GM21737 (cell line): ENCODE data around the gene LHFPL2.
"Not testable (repeated sequence)": the region's sequence is repeated elsewhere in the genome, so short reads cannot be mapped to it uniquely, and the experiment has no call there.

ENCODE experiments used
- ATAC-seq: cut with Tn5 transposase; IDR thresholded peaks from one replicate; pipeline ENCODE4 v1.9.1; 2021; ENCODE audit warnings: mild to moderate bottlenecking, moderate library complexity; ENCODE audit not compliant: unreplicated experiment

Gene LHFPL2

DNA sequence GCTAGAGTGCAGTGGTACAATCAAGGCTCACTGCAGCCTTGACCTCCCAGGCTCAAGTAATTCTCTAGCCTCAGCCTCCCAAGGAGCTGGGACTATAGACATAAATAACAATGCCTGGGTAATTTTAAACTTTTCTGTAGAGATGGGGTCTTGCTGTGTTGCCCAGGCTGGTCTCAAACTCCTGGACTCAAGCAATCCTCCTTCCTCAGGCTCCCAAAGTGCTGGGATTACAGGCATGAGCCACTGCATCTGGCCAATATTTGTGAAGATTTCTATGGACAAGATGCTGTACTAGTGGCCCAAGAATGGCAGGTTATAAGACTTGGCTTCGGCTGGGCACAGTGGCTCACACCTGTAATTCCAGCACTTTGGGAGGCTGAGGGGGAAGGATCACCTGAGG, 18.4 kb upstream of the LHFPL2 start:
- ATAC-seq: not testable (repeated sequence)

DNA sequence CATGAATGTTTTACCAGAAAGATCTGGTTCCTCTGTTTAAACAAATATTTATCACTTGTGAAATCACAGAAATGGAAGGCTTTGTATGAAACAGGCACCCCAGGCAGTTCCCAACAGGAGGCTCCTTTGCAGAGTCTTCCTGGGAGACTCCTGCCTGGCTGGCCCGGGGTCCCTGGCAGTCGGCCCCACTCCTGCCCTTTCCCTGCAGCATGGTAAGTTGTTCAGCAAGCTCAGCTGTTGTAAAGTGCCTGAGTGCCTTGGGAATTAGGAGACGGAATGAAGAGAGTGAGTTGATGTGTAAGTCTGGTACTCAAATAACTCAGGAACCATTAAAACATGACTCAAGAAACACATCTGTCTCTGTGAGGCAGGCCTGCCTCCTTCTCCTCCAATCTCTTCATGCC, 17.5 kb upstream of the LHFPL2 start:
- ATAC-seq: no peak

DNA sequence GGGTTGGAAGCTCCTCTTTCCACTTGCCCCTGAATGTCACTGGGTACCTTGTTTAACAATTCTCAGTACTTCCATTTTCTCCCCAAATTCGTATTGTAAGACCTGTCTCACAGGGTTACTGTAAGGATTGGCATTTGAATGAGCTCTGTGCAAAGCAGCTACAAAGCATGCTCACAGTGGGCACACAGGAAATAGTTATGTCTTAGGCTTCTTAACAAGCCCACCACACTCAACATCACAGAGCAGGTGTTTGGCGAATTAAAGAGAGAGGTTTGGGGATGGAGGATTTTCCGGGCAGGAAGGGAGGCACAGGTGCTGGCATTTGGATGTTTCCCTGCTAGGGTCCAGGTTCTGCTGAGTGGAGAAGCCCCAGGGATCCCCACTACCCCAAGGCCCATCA, 17.0 kb upstream of the LHFPL2 start:
- no peak for ATAC-seq

DNA sequence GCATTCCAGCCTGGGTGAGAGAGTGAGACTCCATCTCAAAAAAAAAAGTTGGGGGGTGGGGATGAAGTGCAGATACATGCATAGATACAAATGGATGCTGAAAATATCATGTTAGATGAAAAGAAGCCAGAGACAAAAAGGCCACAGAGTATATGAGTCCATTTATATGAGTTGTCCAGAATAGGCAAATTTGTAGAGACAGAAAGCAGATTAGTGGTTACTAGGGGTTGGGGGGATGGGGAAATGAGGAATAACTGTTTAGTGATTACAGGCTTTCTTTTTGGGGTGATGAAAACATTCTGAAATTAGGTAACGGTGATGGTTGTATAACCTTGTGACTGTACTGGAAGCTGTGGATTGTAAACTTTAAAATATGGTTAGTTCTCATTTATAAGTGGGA, 13.8 kb upstream of the LHFPL2 start:
- ATAC-seq: no peak

DNA sequence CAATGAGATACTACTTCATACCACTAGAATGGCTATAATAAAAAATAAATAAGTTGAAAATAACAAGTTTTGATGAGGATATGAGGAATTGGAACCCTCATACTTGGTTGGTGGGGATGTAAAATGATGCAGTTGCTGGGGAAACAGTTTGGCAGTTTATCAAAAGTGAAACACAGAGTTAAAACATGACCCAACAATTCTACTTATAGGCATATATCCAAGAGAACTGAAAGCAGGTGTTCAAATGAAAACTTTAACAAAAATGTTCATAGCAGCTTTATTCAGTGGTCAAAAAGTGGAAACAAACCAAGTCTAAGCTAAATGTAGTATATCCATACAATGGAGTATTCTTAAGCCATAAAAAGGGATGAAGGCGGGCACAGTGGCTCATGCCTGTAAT, 13.1 kb upstream of the LHFPL2 start:
- no peak for ATAC-seq

DNA sequence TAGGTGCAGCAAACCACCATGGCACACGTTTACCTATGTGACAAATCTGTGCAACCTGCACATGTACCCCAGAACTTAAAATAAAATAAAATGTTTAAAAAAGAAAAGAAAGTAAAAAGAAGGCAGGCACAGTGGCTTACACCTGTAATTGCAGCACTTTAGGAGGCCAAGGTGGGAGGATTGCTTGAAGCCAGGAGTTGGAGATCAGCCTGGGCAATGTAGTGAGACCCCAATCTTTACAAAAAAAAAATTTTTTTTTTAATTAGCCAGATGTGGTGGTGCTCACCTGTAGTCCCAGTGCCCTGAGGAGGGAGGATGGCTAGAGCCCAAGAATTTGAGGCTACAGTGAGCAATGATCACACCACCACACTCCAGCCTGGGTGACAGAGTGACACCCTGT, 12.5 kb upstream of the LHFPL2 start:
- no peak for ATAC-seq

DNA sequence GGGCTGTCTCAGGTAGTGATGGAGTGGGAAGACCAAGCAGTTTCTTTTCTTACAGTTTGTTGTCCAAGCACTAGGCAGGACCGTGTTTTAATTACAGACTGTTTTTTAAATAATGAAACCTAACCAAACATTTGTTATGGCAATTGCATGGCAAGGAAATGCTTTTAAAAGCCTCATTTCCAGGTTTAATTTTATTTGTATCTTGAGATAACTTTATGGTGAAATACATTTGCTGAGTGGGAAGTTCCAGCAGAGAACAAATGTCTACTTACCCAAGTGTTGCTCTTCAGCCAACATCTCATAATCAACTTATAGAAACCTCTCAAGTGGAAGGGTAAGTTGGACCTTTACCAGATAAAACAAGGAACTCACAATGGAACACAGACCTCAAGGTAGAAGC, 11.8 kb upstream of the LHFPL2 start:
- no peak for ATAC-seq

DNA sequence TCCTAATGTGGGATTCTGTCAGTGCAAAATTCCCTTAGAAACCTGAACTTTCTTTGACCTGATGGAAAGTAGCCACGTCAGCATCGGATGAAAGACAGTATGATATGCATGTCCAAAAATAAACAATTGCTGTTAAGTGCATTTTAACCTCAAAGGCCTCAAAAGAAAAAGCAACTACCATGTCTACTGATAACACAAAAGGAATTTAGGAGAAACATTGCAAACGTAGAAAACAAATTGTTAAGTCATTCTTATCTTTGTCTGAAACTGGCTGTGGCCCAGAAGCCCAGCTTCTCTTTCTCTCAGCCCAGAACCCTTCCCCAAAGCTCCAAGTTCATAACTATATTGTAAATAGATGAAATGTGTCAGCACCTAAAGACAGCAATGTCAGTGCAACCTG, 11.1 kb upstream of the LHFPL2 start:
- no peak for ATAC-seq

DNA sequence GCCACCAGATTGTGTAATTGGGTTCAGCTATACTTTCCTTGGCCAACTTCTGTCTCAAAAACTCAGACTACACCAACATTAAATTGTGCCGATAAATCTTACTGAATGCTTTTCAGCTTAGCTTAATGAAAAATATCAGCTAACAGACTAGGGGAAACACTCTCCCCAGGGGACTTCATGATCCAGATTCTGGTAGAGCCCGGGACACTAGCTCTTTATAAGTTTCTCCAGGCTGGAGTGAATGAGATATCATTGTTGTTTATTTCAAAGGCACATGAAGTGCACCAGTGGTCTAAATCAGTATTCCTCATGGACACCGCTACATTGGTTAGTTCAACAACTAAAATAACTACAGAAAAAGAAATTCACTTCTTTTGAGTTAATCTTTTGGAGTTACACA, 10.5 kb upstream of the LHFPL2 start:
- no peak for ATAC-seq

DNA sequence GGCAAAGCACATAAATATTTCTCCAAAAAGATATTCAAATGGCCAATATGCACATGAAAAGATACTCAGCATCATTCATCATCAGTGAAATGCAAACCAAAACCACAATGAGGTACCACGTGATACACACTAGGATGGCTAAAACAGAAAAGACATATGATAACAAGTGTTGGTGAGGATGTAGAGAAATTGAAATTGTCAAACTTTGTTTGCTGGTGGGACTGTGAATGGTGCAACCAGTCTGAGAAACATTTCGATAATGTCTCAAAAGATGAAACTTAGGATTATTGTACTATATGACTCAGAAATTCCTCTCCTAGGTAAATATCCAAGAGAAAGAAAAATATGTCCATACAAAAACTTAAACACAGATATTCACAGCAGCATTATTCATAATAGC, 8.6 kb upstream of the LHFPL2 start:
- no peak for ATAC-seq

DNA sequence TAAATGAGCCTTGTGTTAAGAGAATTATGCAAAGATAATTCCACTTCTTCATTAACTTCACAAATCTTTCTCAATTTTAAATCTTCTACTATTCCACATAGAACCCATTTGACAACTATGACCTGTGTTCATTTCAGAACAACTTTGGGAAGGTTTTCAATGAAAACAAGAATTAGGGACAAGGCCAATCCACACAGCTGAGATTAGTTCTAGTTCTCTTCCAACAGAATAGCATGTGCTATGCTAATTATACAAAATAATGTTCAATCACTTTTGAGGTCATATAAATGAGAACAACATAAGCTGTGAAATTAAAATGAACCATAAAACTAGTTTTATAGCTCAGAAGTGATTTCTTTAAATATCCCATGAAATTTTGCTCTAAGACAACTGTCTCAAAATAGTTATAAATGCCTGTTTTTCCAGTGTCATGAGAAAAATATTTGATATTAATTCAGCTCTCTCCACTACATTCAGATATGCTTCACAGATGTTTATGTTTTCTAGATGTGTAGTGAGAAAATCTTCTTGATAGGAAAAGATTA, 7.2 kb upstream of the LHFPL2 start:
- ATAC-seq: no peak

DNA sequence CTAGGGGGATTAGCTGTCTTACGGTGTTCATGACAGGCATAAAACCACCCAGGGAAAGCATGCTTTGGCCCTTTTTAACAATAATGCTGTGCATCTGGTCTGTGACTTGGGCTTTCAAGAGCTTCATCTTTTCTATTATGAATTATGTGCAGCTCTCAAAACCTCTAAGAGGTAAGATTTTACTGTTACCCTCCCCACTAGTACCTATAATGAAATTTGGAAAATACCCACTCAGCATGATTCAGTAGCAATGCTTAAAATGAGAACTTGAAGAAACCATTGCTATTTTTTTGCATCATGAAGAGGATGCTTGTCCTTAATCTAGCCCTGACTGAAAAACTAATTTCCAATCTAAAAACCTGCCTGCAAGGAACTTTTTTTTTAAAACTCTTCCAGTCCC, 5.8 kb upstream of the LHFPL2 start:
- ATAC-seq: no peak

DNA sequence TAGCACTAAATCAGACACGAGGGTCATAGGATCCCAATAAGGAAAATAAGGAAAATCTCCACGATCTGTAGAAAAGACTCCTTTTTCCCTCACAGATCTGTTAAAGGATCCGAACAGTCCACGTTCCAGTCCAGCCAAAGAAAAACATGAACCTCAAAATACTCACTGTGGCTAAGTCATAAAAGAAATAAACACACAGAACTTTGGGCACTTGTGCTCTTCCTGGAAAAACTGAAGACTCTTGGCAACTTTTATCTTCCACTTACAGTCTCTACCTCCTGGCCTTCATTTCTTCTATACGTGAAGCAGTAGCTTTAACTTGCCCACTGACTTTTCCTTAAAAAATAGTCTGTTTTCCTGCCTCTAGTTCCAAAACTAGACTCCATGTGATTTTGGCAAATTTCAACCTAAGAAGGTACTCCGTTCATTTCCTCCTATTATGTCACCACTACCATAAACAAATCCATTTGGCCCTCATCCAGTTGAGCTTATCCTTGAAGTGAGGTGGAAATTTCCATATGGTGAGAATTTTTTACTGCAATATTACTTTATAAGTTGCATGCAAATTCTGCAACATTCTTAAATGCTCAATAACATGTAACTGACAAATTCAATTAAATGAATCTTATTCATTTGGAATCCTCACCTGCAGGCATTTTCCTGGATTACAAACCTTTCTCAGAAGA, 5.3 kb upstream of the LHFPL2 start:
- no peak for ATAC-seq

DNA sequence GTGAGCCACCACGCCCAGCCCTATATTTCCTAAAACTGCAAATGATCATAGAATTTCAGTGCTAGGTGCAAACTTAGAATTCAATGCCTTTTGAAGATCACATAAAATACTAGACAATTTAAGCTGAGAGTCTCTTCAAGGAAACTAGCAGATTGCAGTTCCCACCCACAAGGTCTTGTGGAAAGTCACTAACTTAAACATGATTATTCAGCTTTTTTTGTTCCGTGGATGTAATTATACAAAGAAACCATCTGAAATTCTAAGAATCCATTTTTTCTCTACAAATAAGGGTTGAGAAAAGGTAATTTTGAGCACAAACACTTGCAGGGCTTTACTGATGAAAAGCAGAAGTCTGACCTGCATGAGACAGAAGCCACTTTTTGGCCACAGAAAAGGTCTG, 4.5 kb upstream of the LHFPL2 start:
- ATAC-seq: no peak

DNA sequence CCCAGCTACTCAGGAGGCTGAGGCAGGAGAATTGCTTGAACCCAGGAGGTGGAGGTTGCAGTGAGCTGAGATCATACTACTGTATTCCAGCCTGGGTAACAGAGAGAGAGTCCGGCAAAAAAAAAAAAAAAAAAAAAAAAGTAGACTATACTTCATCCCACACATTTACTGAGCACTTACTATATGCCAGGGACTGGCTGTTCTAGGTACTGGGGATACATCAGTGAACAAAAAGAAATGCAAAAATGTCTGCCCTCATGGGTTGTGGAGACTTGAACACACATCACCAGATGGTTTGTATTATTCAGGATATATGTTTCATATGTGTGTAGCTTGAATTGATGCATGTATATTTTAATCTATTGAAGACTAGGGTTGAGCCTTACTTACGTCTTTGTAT, 2.9 kb upstream of the LHFPL2 start:
- no peak for ATAC-seq

DNA sequence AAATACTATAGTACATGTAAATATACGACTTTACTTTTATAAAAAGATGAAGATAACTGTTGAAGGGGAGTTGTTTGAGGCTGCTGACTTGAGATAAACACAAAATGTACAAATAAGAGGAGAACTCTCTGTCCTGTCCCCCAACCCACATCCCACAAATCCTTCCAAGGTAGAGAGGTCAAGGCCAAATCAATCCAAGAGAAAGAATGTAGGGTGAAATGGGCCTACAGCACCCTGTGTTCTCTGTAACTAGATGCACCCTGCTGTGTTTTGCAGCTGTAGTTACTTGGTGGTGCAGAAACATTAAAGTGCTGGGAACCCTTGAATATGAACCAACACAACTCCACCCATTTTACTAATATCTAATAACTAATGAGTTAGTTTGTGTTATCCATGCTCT, 2.0 kb upstream of the LHFPL2 start:
- no peak for ATAC-seq

DNA sequence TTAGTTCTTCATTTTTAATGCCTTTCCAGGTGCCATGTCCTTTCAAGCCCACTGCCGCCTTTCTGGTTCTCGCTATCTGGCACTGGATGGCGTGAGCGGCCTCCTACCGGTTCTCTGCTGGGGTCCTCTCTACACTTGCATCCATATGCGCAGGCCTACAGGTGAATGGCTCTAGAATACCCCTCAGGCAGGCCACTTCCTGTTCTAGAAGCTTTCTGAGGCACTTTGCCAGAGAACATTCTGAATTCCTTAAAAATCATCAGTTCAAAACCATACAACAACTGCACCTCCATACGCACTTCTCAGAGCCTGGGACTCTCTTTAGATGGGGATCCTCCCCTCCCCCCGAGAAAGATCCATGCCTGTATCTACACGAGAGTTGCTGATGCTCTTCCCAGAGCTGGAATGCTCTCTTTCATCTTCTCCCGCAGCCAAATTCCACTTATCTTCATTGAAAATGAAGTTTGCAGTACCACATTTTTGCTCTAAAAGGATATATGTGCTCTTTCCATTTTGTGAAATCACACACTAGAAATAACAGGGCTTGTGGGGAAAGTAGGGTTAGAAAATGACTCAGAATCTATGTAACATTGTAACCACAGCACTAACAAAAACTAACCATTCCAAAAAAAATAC, 1.4 kb upstream of the LHFPL2 start:
- ATAC-seq: no peak

DNA sequence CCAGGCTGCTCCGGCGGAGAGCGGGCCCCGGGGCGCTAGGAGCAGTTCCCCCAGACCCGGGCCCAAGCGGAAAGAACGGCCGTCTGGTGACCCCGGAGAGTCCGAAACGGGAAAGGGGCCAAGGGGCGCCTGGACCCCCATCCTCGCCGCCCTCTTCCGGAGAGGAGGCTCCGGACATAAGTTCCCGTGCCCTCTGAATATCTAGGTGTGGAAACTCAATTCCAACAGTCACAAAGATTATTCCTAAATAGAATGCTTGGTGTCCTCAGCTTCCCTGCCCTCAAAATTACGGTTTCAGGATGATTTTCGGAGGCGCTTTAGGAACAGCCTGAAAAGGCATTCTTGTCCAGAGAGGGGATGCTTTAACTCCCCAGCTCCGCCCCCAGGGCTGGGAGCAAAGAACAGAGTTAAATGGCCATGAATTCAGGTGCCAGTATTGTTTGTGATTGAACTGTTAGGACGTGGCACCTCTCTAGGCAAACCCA, 681 bp upstream of the LHFPL2 start:
- ATAC-seq: no peak

DNA sequence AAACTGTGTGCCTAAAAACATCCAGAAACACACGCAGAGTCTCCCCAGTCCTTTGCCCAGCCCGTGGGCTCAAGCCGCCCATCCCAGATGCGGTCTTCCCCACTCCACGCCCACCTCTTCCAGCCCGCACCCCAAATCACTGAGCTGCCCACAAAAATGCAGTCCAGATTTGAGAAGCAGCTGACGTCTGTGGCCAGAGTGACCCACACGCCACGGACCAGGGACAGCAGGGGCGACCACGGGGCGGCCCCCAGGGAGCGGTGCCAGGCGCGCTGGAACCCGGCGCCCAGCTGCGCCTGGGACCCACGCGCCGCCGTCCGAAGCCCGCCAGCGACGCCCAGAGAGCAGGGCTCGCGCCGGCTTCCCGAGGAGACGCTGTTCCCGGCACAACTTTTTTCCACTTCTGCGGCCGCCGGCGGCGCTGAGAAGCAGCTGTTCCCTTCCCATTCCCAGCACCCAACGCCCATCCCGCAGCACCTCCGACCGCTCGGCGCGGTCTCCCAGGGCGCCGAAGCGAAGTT, 674 bp downstream of the LHFPL2 start:
- ATAC-seq: peak; percentile 29

DNA sequence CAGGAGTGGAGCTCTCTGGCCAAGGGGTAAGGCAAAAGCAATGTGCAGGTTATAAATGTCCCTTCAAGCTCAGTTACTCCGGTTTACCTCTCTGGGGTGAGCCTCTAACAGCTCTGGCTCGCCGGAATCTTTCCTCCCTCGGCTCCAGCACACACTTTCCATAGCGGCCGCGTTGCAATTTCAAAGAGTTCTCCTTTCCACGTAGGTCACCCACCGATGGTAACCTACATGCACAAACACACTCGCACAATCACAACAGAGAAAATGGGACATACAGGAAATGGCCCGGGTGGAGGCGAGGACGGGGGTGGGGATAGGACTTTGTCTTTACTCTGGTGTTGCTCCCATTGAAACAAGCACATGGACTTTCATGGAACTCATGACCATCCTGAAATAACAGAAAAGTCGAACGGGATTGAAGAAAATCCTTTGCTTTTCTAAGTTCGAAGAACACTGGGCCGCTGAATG, 1.2 kb downstream of the LHFPL2 start:
- no peak for ATAC-seq

DNA sequence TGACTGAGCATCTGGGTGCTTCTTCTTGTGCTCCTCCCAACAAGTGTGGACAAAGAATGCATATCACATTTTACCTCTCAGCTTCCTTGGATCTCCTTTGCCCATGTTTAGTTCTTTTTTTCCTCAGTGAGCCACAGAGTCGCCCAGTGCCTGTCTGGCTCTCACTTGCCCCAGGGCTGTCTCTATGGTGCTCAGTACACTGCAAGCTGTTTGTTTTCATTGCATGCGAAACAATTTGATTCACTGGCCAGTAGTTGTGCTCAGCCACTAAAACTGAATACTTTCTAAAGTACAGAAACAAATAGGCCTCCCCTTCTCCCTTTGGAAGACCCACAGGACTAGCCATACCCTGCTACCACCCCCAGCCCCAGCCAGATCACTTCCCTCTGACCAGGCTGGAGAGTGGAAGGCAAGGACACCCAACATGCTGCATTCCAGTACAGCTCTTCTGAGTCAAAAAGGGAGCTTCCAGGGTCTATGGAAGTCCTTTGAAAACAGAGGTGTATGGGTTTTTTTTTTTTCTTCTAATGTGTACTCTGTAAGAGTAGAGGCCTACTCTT, 3.8 kb downstream of the LHFPL2 start:
- ATAC-seq: no peak

DNA sequence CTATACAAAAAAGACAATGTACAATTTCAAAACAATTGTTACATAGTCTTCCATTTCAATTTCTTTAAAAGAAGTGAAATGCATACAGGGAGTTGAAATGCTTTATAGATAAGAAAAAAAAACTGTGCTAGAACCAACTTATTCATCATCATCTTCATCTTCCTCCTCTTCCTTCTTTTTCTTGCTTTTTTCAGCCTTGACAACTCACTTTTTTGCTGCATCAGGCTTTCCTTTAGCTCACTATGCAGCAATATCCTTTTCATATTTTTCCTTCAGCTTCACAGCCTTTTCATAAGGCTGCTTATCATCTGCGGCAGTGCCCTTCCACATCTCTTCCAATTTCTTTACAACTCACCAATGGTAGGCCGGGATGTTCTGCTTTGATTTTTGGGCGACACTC, 4.4 kb downstream of the LHFPL2 start:
- ATAC-seq: no peak
